ENCODE data around the gene CDKL4. TPM values are rescaled to one million over a fixed set of nuclear protein-coding genes. Genes with fewer than 3 reads are reported as not detected.

CDKL4 gene
- total and polyA plus RNA-seq, 2 of the 13 experiments (the other 11 are each of a cell fraction or from before 2014, with no cell fraction given): 0.29 to 0.50 TPM

DNA sequence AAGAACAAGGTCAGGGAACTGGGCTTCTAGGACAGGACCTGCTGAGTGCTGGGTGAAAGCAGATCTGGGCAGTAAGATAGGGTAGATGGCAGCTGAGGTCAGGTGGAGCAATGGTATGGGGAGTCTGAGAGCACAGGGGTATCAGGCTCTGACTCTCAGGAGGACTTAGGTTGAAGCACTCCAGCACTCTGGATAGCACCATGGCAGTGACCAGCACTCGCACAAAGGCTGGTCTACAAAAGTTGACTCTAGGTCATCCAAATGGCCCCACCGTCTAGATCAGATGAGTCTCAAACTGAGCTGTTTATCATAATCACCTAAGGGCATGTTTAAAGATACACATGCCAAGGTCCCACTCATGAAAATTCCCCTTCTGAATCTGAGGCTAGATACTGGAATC is 60.1 kb downstream of the CDKL4 start (continued):
- TF ChIP-seq, protein P1, sequence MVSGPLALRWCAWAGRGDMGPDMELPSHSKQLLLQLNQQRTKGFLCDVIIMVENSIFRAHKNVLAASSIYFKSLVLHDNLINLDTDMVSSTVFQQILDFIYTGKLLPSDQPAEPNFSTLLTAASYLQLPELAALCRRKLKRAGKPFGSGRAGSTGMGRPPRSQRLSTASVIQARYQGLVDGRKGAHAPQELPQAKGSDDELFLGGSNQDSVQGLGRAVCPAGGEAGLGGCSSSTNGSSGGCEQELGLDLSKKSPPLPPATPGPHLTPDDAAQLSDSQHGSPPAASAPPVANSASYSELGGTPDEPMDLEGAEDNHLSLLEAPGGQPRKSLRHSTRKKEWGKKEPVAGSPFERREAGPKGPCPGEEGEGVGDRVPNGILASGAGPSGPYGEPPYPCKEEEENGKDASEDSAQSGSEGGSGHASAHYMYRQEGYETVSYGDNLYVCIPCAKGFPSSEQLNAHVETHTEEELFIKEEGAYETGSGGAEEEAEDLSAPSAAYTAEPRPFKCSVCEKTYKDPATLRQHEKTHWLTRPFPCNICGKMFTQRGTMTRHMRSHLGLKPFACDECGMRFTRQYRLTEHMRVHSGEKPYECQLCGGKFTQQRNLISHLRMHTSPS (CRISPR knock-in tag; IDR thresholded peaks at IDR 0.05; ENCODE audit: low read depth): no peak
- TF ChIP-seq, protein P2, sequence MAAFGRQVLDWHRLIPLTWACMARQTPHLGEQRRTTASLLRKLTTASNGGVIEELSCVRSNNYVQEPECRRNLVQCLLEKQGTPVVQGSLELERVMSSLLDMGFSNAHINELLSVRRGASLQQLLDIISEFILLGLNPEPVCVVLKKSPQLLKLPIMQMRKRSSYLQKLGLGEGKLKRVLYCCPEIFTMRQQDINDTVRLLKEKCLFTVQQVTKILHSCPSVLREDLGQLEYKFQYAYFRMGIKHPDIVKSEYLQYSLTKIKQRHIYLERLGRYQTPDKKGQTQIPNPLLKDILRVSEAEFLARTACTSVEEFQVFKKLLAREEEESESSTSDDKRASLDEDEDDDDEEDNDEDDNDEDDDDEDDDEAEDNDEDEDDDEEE (CRISPR knock-in tag; IDR thresholded peaks at IDR 0.05): no peak
- TF ChIP-seq MIER2 (CRISPR knock-in tag; IDR thresholded peaks at IDR 0.05) (peak; percentile 91), TOPORS (CRISPR knock-in tag; IDR thresholded peaks at IDR 0.05) (no peak)
- TF ChIP-seq, protein P3, sequence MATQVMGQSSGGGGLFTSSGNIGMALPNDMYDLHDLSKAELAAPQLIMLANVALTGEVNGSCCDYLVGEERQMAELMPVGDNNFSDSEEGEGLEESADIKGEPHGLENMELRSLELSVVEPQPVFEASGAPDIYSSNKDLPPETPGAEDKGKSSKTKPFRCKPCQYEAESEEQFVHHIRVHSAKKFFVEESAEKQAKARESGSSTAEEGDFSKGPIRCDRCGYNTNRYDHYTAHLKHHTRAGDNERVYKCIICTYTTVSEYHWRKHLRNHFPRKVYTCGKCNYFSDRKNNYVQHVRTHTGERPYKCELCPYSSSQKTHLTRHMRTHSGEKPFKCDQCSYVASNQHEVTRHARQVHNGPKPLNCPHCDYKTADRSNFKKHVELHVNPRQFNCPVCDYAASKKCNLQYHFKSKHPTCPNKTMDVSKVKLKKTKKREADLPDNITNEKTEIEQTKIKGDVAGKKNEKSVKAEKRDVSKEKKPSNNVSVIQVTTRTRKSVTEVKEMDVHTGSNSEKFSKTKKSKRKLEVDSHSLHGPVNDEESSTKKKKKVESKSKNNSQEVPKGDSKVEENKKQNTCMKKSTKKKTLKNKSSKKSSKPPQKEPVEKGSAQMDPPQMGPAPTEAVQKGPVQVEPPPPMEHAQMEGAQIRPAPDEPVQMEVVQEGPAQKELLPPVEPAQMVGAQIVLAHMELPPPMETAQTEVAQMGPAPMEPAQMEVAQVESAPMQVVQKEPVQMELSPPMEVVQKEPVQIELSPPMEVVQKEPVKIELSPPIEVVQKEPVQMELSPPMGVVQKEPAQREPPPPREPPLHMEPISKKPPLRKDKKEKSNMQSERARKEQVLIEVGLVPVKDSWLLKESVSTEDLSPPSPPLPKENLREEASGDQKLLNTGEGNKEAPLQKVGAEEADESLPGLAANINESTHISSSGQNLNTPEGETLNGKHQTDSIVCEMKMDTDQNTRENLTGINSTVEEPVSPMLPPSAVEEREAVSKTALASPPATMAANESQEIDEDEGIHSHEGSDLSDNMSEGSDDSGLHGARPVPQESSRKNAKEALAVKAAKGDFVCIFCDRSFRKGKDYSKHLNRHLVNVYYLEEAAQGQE (IDR thresholded peaks at IDR 0.05; ENCODE audit: borderline replicate concordance in 1 of 2, low read depth in 1 of 2, low read length in 2 of 2): peak; percentile 36 to 90

- H3K27ac ChIP-seq (ENCODE audit: extremely low read length, insufficient read depth, low read length): no peak overlapping the region
- no peak overlapping the region for H3K4me2 ChIP-seq (ENCODE audit: low read depth, low read length)
- FAIRE-seq (no peak), ATAC-seq (peak; percentile 77), DNase-seq (ENCODE audit: low spot score) (peak; percentile 62)
- CTCF ChIA-PET (ENCODE audit: low intra/inter-chr PET ratio, low total read pairs): no interaction called here
- H3K36me3 ChIP-seq (replicated peaks in 1 of 2; ENCODE audit: control insufficient read depth in 1 of 2, insufficient read depth in 2 of 2, low read length in 2 of 2): no peaks in the 10 kb centered on the region
- H3K4me1 ChIP-seq (ENCODE audit: insufficient read depth, low read length): peaks cover 18% of the 10 kb centered on the region
- no peak overlapping the region for H2AFZ ChIP-seq (ENCODE audit: low read length)
- no peak overlapping the region for H3K9ac ChIP-seq (ENCODE audit: insufficient read depth, low read depth, low read length)
- no peaks in the 10 kb centered on the region for H3K79me2 ChIP-seq (ENCODE audit: insufficient read depth, low read length)
- H3K4me3 ChIP-seq (replicated peaks in 1 of 3; ENCODE audit: insufficient read depth in 1 of 3, low read depth in 2 of 3, low read length in 3 of 3): no peak overlapping the region
- WGBS (ENCODE audit: low lambda C conversion rate): 5% methylated on average over 2 of the region's 2 CpGs
- no peaks in the 10 kb centered on the region for H3K9me3 ChIP-seq (ENCODE audit: low read length)
- no peaks in the 10 kb centered on the region for H3K27me3 ChIP-seq (ENCODE audit: control insufficient read depth in 1 of 2, insufficient read depth in 2 of 2, low read length in 2 of 2)
- in situ Hi-C loops (cut with HindIII; ENCODE audit: extremely low pct_ligation_motif_present, low pct_unique_long_range_greater_than_20kb): no loop called here
- POLR2A ChIA-PET: no interaction called here
- intact Hi-C loops (cut with micrococcal nuclease; ENCODE audit: unreplicated experiment): loop anchor here (2.0 kb wide), 1 partner anchor 42 kb away; no protein-coding TSS in a partner anchor
- H4K20me1 ChIP-seq (ENCODE audit: insufficient read depth, low read length): no peaks in the 10 kb centered on the region
- BruUV-seq (replicated peaks): no TSS peak
- TF ChIP-seq HMG20A (CRISPR knock-in tag; IDR thresholded peaks at IDR 0.05; ENCODE audit: borderline replicate concordance): peak; percentile 32; the same call in 1 of the 2 replicates
- TF ChIP-seq RXRB (CRISPR knock-in tag; IDR thresholded peaks at IDR 0.05; ENCODE audit: borderline replicate concordance): 0 out of 2 replicates have a peak, but pooled peaks have one; percentile 29
- no peak for TF ChIP-seq ZNF713 (CRISPR knock-in tag; IDR thresholded peaks at IDR 0.05)
- no peak for TF ChIP-seq NR2F2 (IDR thresholded peaks at IDR 0.05; ENCODE audit: borderline replicate concordance, low read depth)
- TF ChIP-seq, protein P4, sequence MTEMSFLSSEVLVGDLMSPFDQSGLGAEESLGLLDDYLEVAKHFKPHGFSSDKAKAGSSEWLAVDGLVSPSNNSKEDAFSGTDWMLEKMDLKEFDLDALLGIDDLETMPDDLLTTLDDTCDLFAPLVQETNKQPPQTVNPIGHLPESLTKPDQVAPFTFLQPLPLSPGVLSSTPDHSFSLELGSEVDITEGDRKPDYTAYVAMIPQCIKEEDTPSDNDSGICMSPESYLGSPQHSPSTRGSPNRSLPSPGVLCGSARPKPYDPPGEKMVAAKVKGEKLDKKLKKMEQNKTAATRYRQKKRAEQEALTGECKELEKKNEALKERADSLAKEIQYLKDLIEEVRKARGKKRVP (CRISPR knock-in tag; IDR thresholded peaks at IDR 0.05): no peak
These were observed 62.5 kb downstream of the CDKL4 start for GRCh38 chr2:39181297-39181696.

Measured in HepG2 (cell line).